Measurements from ENCODE around the gene SEC22B. TPM values are rescaled to one million over a fixed set of nuclear protein-coding genes. Genes with fewer than 3 reads are reported as not detected.
"Not testable (repeated sequence)": the region's sequence is repeated elsewhere in the genome, so short reads cannot be mapped to it uniquely, and the experiment has no call there.

SEC22B gene
- total RNA-seq, 1 donor from 2014 or later = 15.7 TPM

DNA sequence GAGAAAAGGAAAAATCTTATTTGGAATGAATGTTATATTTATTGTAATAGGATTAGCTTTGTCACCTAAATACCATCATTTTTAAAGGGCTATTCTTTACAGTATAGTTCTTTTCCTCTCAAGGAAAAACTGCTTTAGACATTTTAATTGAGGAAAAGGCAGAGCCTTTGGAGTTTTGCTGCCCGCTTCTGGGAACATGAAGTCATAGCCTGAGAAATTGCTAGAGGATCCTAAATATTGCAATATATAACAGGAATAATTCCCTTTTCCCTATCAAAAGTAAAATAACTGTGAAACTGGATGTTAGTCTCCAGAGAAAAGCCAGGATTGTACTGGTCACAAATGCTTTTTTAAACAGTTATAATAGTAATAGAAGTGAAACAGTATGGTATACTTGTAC, 30.5 kb downstream of the SEC22B start:
- not testable (repeated sequence) for DNase-seq (ENCODE audit: low read depth in 2 of 2)

DNA sequence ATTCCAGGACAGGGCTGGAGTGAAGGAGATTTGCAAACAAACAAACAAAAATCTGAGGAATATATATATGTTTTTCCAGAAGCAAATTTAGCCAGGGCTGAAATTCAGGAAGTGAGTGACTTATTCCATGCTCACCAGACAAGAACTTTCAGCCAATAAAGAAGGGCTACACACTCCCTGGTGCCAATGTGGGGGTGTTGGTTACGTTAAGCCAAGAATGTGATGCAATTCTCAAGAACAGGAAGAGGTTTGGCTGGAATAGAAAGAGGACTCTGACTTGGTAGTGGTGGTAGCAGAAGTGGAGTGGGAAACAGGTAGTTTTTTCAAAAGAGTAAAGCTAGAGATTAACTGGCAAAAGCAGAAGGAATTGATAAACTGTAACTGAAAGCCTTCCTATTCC, 31.7 kb downstream of the SEC22B start:
- DNase-seq (ENCODE audit: low read depth in 2 of 2) = not testable (repeated sequence)

DNA sequence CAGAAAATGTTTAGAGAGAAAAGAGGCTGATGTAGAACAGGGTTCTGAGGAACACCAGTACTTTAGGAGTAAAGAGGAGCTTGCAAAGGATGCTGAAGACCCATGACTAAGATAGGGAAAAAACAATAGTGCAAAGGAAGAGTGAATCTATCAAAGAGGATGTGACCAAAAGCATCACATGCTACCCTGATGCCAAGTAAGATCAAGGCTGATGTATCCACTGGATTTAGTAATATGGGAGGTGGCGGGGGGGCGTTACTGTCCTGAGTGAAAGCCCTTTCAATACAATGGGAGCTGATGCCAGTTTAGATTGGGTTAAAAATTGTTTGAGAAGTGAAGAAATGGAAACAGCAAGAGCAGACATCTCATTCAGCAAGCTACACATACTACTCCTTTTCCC, 32.2 kb downstream of the SEC22B start:
- DNase-seq (ENCODE audit: low read depth in 2 of 2) = peak in 1 of 2 donors; percentile 30

DNA sequence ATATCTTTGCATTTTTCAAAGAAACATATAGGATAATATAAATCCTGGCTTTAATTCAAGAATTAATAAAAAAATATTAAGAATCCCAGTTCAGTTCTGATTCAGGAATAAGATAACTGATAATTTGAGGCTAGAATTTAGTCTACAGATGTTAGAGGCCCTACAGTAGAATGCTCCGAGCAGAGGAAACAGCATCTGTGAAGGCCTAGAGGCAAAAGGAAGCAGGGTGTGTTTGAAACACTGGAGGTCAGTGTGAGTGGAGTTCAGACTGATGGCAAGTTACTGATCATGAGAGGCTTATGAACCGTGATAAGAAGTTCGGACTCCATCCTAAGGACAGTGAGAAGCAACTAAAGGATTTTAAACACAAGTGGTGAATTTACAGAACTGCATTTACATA, 33.0 kb downstream of the SEC22B start:
- peak in 1 of 2 donors; percentile 26 for DNase-seq (ENCODE audit: low read depth in 2 of 2)

GRCh38 chr1:120142512-120143263, 33.6 kb downstream of the SEC22B start:
- DNase-seq (ENCODE audit: low read depth in 2 of 2) = peak in 1 of 2 donors; percentile 39

DNA sequence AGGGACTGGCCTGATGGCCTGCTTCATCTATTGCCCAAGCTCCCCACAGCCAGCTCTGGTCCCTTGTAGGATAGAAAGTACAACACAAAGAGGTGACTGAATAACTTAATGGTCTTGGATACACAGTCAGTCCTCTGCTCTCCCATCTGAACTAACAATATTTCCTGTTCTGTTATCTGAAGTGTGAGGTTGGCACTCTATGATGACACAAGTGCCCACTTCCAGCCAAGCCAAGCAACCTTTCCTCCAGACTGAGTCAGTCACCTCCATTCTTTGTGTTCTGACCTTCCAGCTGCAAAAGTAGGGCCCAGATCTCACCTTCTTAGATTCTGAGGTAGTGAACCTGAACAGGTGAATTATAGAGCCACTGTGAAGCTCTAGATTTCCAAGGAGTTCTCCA, 34.5 kb downstream of the SEC22B start:
- DNase-seq (ENCODE audit: low read depth in 2 of 2) = not testable (repeated sequence)

GRCh38 chr1:120140656-120141265, 35.6 kb downstream of the SEC22B start:
- DNase-seq (ENCODE audit: low read depth in 2 of 2) = not testable (repeated sequence)

- DNase-seq (ENCODE audit: low read depth in 2 of 2) = not testable (repeated sequence)
Measured at GRCh38 chr1:120136086-120136485, 40.2 kb downstream of the SEC22B start.

DNA sequence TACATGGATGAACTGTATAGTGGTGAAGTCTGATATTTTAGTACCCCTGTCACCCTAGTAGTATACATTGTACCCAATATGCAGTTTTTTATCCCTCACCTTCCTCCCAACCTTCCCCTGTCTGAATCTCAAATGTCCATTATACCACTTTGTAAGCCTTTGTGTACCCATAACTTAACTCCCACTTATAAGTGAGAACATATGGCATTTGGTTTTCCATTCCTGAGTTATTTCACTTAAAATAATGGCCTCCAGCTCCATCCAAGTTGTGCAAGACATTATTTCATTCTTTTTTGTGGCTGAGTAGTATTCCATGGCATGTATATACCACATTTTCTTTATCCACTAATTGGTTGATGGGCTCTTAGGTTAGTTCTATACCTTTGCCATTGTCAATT, 42.4 kb downstream of the SEC22B start:
- DNase-seq (ENCODE audit: low read depth in 2 of 2) = not testable (repeated sequence)

- no peak for DNase-seq (ENCODE audit: low read depth in 2 of 2)
Measured at GRCh38 chr1:120133228-120133927, 42.9 kb downstream of the SEC22B start.

GRCh38 chr1:120132406-120132763, 43.9 kb downstream of the SEC22B start:
- not testable (repeated sequence) for DNase-seq (ENCODE audit: low read depth in 2 of 2)

- peak; percentile 17 to 37 for DNase-seq (ENCODE audit: low read depth in 2 of 2)
Measured at GRCh38 chr1:120131611-120132405, 44.5 kb downstream of the SEC22B start.

DNA sequence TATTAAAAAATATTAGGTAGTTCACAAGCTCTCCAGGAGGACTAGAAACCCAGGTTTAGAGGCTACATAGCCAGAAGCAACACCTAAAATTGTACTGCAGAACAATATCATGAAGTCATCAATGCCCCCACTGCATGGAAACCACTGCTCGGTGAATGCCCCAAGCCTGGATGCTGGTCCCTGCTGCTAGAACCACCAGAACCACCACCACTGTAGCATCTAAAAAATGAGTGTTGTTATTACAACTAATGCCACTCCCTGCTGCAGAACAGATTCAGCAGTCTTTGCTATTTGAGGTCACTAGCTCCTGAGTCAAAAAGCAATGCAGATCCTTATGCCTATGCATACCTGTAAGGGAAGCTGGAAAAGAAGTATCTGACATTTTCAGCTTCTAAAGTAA, 48.4 kb downstream of the SEC22B start:
- not testable (repeated sequence) for DNase-seq (ENCODE audit: low read depth in 2 of 2)

GRCh38 chr1:120126216-120126615, 50.1 kb downstream of the SEC22B start:
- not testable (repeated sequence) for DNase-seq (ENCODE audit: low read depth in 2 of 2)

DNA sequence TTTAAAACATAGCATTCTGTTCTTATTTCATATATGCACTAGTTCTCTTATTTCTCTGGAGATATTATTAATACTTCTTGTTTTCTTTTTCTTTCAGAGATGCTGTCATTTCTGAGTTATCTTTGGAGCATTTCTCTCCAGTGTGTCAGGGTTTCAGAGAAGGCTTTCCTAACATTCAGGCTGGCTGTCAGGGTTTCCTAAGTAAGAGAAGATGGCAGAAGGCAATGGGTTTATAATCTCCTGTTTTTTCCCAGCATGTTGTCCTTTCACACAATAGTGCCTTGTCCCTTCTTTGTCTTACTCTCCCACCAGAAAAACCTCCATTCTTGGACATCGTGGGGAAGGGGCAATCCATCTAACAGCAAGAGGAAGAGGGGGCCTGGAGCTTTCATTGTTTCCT, 51.7 kb downstream of the SEC22B start:
- not testable (repeated sequence) for DNase-seq (ENCODE audit: low read depth in 2 of 2)

GRCh38 chr1:120123813-120124510, 52.4 kb downstream of the SEC22B start:
- peak in 1 of 2 donors; percentile 16 for DNase-seq (ENCODE audit: low read depth in 2 of 2)

DNA sequence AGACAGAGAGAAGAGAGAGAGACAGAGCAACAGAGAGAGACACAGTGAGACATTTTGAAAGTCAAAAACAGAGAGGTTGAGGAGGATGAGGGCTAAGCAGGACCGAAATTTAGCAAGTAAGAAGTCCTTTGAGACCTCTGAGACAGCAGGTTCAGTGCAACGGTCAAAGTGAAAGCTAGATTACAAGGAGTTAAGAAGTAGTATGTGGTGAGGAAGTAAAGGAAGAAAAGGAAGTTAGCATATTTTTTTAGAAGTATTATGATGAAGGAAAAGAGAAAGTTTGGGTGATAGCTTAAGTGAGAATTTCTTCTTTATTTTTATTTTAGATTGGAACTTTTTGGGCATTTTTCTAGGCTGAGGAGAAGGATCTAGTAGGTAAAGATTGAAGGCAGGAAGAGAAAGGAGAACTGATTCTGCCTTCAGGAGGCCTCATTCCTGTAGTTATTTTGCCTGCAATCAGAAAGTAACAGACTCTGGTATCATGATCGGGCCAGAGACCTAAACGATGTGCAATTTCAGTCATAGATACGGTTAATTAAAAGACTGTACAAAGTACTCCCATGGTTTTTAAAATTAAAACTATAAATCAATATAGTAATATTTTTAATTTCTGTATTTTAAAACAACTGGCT, 53.9 kb downstream of the SEC22B start:
- not testable (repeated sequence) for DNase-seq (ENCODE audit: low read depth in 2 of 2)

GRCh38 chr1:120121830-120122229, 54.5 kb downstream of the SEC22B start:
- DNase-seq (ENCODE audit: low read depth in 2 of 2) = not testable (repeated sequence)

- DNase-seq (ENCODE audit: low read depth in 2 of 2) = not testable (repeated sequence)
Measured at GRCh38 chr1:120120525-120120924, 55.8 kb downstream of the SEC22B start.

DNA sequence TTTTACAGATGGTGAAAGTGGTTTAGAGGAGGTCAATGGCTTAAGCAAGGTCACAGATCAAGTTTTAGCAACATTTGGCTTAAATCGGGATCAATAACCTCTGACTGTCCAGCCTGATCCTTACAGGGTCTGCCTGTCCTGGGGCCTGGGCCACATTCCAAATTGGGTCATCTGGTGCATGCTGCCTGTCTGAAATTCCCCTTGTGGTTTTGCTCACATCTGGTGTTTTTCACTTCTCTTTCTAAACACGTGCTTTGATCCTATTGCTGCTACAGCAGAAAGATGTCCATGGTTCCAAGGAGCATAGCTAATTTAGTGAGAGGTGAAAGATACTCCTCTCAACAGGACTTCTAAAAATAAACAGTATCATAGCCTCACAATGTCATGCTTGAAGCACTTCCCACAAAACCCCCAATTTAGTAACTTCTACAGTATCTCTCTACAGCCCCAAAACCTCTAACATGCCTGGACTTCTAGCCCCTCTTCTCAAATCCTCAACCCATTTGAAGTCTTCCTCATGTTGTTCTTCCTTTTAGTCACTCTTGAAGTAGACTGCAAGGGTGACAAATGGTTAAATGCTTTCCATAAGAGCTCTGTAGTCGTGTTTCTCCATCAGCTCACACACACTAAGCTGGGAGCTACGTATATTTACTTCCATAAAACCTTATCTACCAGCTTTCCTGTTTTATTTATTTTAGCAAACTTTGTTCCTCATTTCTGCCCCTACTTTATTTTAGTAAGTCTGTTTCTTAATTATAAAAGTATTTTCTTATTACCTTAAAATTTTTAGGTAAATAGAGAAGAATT, 58.7 kb downstream of the SEC22B start:
- not testable (repeated sequence) for DNase-seq (ENCODE audit: low read depth in 2 of 2)
